GM21515 (cell line): ENCODE measurements around the gene CCSER1.
A peak's percentile ranks its signal among the peaks of the same experiment; 100 is the strongest.

Source experiments
- ATAC-seq: cut with Tn5 transposase; IDR thresholded peaks from one replicate; pipeline ENCODE4 v1.9.1; 2021; ENCODE audit not compliant: unreplicated experiment

Gene CCSER1

DNA sequence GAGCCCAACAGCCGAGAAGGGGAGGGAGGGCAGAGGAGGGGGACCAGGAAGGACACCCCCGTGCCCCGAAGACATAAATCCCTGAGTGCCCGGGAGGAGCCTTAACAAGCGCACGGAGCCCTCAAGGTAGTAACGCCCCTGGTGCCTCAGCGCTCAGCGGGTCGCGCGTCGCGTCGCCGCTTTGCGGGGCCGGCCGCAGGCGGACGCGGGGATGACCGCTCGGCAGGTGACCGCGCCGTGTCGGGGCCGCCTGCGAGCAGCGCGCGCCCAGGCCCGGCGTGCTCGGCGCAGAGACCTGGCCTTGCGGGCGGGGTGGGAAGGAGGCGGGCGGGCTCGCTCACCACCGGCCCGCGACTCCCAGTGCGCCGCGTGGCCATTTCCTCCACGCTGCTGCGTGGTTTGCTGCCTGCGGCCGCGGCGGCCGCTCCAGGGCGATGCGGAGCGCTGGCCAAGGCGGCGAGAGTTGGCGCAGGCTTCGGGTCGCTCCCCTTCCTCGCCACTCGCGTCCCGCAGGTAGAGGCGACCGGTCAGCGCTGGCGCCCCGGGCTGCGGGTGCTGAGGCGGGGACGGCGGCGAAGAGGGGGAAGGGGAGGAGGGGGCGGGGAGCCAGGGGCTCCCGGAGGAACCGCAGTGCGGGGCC, 632 bp downstream of the CCSER1 start:
- peak; percentile 20 for ATAC-seq

DNA sequence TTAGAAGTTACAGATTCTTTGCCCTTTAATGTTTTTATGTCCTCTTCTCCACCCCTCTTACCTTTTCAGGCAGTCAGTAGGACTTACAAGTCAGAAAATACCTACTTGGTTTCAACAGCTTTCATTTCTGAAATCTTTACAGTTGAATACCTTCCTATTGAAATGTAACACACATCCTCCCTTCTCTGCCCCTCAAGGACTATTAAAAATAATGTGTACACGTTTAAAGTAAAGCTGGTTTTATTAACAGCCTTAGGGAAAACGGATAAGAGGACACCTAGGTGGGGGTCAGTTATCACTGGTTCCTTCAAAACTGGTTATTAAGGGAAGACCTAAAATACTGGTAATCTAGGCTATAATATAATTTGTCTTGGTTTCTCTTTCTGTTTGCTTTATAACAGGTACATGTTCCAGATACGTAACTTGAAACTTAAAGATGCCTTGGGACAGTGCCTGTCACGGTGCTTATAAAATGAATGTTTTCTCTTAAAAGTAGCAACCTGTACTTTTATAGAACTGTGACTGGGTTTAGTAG, 1.8 kb downstream of the CCSER1 start:
- no peak for ATAC-seq

DNA sequence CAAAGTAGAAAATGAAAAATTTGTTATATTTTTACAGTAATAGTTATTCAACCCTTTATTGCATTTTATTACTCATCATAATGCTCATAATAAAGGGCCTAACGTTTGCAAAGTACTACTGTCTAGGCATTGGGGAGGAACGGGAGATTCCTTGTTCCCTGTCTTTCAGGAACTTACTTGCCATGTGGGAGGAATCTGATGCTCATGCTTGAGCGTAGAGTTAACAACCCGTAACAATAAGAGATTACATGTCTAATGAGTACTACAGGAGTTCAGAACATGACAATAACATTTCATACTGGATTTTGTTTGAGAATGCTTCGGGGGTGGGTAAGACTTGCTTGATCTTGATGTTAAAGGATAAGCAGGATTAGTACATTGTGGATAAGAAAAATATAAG, 2.9 kb downstream of the CCSER1 start:
- no peak for ATAC-seq

DNA sequence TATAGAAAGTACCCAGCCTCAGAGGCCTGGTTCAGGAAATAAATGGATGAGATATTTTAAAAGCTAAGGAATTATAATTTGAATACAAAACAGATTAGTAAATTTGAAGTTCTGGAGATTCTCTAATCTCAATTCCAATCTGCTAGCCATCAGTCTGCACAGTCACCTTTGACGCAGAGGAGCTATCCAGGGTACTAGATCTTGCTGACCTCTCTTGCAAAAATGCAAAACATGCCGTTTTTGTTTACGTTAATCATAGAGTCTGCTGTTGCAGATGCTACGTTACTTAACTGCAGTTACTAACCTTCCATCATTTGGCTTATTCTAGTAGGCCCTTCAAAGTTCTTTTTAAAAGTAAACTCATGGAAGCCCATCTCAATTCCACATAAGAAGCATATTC, 10.4 kb downstream of the CCSER1 start:
- no peak for ATAC-seq

DNA sequence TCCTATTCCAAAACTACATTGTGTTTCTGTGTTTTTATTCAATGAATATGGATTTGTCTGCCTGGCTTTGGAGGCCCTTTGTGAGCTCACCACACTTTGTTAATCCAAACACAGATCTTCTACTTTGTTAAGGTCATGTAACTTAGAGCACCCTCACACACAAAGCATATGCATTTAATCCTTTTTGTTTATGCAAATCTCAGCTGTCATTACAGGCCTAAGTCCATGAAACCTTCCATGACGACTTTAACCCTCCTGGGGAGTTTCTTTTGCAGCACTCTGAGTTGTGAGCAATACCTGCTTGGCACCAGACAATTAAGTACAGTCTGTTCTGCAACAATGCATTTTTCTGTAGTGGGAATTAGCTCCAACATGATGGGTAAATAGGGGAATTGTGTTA, 14.9 kb downstream of the CCSER1 start:
- ATAC-seq: no peak

DNA sequence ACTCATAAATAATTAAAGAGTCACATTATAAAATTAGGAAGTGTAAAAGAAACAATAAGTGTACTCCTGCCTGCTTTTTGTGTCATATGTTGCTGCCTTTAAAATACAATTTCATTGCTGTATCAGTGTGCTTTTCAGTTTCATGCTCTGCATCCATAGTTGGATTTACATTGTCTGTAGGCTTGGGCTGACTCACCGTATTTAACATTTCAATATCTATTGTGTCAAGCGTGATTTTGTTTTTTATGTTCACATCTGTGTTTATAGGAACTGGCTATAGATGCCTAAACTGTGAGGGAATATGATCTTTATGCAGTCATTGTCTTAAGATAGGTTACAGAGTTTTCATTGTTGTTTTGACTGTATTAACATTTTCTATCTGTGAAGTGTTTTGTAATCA, 18.1 kb downstream of the CCSER1 start:
- no peak for ATAC-seq

DNA sequence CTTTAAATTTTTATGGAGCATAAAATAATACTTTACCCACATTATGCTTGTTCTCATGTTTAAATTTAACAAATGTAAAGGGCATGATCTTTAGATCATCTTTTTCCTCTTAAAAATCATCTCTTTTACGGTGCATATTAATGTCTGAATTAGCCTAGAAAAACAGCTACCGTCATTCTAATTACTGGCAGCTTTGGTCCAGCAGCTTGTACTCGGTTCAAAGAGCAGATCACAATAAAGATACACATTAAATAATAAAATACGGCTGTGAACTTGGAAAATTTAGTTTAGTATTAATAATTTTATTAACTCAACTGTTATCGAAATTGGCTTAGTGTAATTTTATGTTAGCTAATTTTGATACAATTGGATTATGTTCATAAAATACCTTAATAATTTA, 19.1 kb downstream of the CCSER1 start:
- no peak for ATAC-seq

DNA sequence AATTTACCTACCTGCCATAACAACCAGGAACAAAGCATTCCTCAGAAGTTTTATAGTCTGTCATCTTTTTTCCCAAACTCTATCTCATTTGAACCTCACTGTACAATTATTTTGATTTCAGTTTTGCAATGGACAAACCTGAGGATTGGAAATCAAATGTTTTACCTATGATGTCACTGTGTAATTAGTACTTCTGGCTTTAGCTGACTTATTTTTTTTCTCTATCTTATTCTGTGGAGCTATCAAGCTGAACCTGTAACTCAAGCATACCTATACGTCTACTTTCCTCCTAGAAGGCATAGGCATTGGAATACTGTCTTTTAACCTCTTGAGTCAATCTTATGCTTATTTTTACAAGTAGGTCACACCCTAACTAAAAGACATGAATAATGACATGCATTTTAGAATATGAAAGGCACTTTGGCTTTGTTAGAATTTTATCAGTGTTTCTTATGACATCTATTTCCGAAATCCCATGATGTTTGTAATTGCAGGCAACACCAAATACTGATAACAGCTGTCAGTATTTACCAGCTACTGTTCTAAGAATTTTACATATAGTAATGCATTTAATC, 21.5 kb downstream of the CCSER1 start:
- no peak for ATAC-seq

DNA sequence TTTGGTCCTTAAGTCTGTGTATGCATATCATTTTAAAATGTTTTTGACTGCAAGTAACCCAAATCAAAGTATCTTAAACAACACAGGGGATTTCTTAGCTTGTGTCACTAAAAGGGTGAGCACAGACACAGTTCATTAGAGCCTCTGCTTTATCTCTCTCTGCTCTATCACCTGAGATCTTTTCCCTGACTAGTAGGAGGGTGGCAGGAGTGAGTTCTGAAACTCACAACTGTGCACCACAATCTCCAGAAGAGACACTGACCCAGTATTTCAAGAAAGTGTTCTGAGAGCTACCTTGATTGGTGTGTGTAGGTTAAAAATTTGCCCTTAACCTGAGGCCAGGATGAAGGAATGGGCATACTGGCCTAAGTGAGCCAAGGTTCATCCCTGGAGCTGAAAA, 24.8 kb downstream of the CCSER1 start:
- ATAC-seq: no peak

DNA sequence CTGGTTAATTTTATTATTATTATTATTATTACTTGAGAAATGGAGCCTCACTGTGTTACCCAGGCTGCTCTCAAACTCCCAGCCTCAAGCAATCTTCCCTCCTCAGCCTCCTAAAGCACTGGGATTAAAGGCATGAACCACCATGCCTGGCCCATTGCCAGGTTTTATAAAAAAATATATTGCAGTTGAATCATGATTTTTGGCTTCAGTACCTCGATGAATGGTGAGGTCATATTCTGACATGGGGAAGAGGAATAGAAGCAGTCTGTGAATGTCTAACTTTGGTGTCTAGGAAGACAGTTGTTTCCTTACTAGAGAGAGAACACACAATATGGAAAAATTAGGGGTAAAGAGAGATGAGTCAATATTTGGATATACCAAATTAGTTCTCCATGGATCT, 32.0 kb downstream of the CCSER1 start:
- no peak for ATAC-seq

DNA sequence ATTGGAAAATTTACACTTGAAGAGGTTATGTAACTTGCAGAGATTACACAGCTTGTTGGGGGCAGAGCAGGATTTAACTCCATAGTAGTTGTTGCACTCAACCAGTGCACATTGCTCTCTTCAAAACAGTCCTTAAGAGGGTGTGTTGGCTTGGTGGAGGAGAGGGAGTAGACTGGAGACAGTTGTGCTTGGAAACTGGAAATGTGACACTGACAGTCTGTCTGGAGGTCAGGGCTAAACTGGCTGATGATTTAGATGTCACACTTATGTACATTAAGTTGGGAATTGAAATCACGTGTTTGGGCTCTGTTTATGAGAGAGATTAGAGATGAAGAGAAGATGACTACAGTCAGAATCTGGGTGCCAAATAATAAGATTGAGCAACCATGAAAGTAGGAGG, 32.9 kb downstream of the CCSER1 start:
- no peak for ATAC-seq

DNA sequence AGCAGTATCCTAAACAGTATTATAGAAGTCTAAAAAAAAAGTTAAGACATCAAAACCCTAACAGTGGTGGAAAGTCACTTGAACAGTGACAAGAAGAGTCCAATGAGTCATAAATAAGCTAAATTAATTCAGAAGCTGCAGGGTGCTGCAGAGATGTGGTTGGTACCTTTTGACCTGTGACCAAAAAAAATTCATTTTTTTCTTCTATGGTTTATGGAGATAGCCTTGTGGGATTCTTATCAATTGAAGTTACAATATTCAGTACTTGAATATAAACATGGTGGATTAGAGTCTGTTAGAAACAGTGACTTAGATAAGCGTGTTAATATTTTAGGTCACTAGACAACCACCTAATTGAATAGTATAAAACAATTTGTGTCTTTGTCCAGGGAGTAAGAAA, 35.4 kb downstream of the CCSER1 start:
- no peak for ATAC-seq

DNA sequence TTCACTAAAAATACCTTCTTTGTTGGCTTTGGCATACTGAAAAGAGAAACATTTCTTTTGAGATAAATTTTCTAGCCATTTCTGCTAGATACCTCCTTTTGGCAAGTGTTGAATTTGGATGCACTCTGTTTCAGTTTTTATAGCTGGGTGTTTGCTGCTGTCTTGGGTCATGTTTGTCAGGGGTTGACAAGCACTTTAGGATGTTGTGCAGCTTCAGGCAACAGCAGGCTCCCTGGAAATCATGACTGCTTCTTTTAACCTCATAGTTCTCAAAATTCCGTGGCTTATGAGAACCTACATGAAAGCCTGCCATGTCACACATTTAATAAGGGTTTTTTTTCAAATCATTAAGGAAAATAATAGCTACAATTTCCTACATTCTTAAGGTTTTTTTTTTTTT, 36.7 kb downstream of the CCSER1 start:
- ATAC-seq: no peak

DNA sequence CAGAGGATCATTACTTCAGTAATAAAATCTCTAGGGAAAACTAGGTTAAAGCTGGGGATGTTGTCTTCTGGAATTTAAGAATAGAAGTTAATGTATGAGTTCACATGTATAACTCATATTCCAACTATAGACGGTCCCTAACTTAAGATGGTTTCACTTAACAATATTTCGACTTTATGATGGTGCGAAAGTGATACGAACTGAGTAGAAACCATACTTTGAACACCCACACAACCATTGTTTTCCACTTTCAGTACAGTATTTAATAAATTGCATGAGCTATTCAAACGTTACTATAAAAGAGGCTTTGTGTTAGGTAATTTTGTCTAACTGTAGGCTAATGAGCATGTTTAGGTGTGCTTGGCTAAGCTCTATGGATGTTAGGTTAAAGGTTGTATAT, 38.7 kb downstream of the CCSER1 start:
- ATAC-seq: peak; percentile 75

DNA sequence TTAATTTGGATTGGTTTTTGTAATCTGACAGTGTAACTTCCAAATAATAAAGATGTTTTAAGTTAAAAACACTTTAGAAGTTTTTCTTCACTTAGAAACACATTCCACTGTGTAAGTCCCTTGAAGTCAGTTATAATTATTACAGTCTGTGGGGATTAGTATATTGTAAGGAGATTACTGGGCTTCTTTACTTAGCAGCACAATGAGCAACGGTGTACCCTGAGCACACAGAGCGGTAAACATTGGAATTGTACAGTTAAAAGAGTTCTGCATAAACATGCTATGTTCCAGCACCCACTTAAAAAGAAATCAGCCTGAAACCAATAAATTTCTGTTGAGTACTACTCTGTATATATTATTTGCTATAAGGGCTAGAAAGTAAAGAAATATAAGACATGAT, 44.3 kb downstream of the CCSER1 start:
- no peak for ATAC-seq

DNA sequence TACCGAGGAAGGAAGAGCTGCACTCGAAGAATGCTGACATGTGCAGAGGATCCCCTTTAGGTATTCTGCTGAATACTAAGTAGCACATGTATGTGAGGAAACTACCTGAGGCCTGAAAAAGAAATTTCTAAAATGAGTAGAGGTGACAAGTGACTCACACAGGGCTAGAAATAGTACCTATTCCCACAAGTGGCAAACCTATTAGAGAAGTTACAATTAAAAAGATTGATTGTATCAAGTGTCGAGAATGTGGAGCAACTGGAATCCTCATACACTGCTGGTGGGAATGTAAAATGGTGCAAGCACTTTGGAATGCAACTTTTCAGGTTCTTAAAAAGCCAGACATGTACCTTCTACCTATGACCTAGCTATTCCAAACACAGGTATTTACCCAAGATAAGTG, 47.4 kb downstream of the CCSER1 start:
- no peak for ATAC-seq

DNA sequence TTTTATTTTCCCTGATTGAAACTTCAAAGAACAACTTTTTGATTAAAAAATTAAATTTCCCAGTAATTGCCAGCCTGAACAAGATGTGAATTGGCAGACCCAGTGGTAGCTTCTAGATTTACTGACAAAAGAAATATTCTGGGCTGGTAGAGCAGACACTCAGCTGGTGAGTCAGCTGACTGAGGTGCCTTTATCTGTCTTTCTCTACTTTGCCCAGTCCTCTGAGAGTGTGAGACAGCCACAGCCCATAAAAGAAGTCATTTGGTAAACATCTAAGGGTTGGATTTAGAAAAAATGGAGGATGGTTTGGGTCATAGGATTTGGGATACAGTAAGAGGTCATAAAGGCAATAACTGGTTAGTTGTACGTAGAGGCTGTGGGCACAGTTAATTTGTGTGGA, 54.5 kb downstream of the CCSER1 start:
- no peak for ATAC-seq

DNA sequence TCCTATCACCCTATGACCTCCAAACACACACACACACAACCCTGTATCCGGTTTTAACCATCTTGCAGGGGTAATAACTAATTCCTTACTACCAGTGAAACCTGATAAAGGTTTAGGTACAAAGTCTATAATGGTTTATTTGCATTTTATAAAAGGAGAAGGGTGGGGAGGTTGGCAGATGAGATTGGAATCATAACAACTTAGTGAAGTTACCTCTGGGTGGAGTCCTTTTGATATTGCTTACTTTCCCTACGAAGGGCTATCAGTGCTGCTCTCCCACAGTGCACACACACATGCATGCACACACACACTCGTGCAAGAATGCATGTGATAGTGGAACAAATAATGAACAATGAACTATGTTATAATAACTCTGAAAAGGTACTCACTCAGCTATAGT, 56.1 kb downstream of the CCSER1 start:
- ATAC-seq: no peak

DNA sequence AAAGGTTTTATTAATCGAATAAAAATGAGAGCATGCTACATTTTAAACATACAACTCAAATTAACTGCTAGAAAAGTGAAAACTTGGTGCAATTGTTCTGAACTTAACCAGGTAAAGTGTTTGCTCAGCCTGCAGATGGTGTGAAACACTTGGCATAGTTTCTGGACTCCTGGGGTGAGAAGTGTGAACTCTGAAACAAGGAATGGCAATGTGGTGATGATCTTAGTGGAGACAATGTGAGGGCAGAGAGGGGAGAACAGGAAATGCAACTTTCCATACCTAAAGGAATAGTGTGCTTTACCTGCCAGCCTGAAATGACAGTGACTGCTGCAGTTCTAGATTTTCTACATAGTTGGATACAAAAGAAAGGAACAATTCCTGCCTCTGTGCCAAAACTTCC, 57.4 kb downstream of the CCSER1 start:
- no peak for ATAC-seq

DNA sequence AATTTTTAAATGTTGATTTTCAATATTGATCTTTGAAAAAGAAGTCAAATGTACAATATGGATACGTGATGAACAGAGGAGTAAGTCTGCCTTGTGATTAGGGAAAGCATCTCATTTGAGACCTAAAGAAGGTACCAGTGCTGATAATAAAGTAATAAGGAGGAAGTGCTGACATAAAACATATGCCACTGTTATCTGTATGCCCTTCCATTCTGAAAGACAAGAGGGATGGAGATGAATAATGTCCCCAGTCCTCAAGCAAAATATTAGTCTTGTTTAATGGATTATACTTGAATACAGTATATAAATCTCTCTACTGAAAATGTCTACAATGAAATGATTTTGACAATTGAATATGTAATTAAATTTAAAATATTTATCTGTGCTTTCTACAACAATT, 58.2 kb downstream of the CCSER1 start:
- ATAC-seq: no peak

DNA sequence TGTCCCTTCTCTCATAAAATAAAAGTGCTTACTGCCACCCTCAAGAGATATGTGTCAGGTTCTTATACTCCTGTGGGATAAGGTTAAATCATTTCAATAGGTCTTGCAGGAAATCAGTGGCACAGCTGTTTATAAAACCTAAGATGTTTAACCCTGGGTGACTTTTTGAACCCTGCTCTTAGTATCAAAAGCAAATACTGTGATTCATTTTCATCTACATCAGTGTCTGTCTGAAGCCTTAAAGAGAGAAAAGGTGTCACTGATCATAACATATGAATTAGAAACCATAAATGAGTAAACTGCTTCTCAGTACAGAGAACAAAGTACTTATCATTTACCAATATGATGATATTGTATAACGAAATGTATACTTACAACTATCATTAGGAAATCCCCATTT, 59.0 kb downstream of the CCSER1 start:
- ATAC-seq: no peak

DNA sequence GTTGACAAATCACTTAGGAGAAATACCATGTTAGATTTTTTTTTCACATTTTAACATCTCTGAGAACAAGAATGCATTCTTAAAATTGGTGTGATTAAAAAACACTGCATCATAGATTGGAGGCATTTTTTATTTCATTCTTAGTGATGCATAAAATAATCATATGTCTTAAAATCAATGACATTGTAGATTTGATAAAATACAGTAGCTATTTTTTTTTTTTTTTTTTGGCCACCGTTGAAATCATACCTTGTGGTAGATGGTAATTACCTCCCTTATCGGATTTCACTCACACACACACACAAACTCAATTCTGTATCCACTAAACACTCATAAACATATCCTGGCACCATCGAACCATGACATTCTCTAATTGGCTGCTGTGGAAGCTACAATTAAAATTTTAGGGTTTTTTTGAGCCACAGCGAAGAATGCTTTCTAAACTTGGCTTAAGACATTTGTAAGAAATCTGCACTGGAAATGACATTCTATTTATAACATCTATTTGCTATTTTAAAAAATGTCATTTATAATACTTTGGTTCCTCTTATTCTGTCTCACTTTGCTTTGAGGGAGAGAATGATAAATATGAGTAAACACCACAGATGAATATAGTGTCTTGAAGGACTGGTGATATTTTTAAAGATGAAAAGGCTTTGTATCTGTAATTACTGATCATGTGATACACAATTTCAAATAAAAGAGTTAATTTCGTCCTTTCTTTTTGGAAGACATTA, 60.1 kb downstream of the CCSER1 start:
- ATAC-seq: no peak
